Right ventricle myocardium superior (tissue), 1 donor: ENCODE measurements around the gene CBLC. TPM values are rescaled to one million over a fixed set of nuclear protein-coding genes. Genes with fewer than 3 reads are reported as not detected.

Experiments used
- ATAC-seq: fragments of 200-7000 bp; cut with Tn5 transposase; one replicate; pipeline ENCODE4 v1.9.1; 2020; ENCODE audit warnings: mild to moderate bottlenecking; ENCODE audit not compliant: poor library complexity
- DNase-seq: peaks from one replicate; pipeline ENCODE4 v3.0.0-alpha.2; 2020
- intact Hi-C: fragments of 100-400 bp; cut with DNase I; formaldehyde crosslinking; loops from one replicate; pipeline ENCODE4 v1.11.2; 2022
- long read RNA-seq: library from polyadenylated mRNA; unstranded; transcript quantifications from one replicate; pipeline ENCODE4 v2.0.0, GENCODE V29; 2021
- total RNA-seq: library from RNA; stranded (reverse); fragmentation: NEBNext Ultra II Directional; extraction: Animal tissue kit (Norgen Biotek cat#: 25700); gene quantifications from one replicate; pipeline ENCODE4 v1.2.1, GENCODE V29; 2021
- donor health status: DM: no; HTN: yes; CAD: no; lungs with severe emphysema.

CBLC gene, protein sequence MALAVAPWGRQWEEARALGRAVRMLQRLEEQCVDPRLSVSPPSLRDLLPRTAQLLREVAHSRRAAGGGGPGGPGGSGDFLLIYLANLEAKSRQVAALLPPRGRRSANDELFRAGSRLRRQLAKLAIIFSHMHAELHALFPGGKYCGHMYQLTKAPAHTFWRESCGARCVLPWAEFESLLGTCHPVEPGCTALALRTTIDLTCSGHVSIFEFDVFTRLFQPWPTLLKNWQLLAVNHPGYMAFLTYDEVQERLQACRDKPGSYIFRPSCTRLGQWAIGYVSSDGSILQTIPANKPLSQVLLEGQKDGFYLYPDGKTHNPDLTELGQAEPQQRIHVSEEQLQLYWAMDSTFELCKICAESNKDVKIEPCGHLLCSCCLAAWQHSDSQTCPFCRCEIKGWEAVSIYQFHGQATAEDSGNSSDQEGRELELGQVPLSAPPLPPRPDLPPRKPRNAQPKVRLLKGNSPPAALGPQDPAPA
- total RNA-seq = not detected
- long read RNA-seq = 0 reads

DNA sequence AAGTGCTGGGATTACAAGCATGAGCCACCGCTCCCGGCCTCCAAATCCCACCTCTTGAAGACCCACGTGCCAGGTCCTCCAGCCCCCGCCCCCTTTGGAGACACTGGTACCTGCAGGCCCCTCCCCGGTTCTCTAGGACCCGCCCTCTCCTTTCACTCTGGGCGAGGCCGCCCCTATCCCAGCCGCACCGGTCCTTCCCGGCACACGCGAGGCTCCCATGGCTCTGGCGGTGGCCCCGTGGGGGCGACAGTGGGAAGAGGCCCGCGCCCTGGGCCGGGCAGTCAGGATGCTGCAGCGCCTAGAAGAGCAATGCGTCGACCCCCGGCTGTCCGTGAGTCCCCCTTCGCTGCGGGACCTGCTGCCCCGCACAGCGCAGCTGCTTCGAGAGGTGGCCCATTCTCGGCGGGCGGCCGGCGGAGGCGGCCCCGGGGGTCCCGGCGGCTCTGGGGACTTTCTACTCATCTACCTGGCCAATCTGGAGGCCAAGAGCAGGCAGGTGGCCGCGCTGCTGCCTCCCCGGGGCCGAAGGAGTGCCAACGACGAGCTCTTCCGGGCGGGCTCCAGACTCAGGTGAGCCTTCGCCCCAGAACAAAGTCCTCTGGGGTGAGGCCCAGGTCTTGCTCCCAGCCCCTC lies at the start of gene CBLC:
Gene CBLC (plus strand): TSS at position 176 of the 633 bp plus-strand sequence. CDS start 42 bp downstream, at position 218.
- intact Hi-C loops = no loop called here
- peak; percentile 51 for ATAC-seq
- no peak for DNase-seq

DNA sequence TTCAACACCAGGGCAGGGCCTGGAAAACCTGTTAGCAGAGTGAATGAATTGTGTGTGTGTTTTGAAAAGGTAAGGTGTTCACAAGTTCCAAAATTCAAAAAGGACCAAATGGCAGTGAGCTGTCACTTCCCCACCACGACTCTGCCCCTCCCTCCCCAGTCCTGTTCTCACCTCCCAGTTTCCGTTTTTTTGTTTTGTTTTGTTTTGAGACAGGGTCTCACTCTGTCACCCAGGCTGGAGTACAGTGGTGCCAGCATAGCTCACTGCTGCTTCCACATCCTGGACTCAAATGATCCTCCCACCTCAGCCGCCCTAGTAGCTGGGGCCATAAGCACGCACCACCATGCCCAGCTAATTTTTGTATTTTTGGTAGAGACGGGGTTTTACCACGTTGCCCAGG lies 49.5 kb upstream of the CBLC start:
- no peak for DNase-seq
- no peak for ATAC-seq
- intact Hi-C loops = no loop called here

DNA sequence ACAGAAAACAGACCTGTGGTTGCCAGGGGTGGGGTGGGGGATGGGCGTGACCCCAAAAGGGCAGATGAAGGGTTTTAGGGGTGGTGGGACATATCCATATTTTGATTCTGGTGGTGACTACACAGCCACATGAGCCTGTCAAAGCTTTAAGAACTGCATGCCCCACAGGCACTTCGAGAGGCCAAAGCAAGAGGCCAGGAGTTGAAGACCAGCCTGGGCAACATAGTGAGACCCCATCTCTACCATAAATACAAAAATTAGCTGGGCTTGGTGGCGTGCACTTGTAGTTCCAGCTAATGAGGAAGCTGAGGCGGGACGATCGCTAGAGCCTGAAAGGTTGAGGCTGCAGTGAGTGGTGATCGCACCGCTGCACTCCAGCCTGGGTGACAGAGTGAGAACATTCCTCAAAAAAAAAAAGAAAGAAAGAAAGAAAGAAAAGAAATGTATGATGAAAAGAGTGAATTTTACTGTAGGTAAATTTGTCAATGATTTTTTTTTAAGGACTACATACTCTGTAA lies 48.1 kb upstream of the CBLC start:
- ATAC-seq = no peak
- intact Hi-C loops = no loop called here
- DNase-seq = no peak

DNA sequence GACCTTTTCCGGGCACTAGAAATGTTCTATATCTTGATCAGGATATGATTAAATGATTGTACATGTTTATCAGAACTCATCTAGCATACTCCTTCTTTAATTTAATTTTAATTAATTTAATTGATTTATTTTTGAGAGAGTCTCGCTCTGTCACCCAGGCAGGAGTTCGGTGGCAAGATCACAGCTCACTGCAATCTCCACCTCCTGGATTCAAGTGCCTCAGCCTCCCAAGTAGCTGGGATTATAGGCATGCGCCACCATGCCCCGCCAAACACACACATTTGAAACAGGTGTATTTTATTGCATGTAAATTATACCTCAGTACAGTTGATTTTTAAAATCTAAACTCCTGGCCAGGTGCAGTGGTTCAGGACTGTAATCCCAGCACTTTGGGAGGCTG lies 46.6 kb upstream of the CBLC start:
- no peak for ATAC-seq
- intact Hi-C loops = no loop called here
- DNase-seq = no peak

DNA sequence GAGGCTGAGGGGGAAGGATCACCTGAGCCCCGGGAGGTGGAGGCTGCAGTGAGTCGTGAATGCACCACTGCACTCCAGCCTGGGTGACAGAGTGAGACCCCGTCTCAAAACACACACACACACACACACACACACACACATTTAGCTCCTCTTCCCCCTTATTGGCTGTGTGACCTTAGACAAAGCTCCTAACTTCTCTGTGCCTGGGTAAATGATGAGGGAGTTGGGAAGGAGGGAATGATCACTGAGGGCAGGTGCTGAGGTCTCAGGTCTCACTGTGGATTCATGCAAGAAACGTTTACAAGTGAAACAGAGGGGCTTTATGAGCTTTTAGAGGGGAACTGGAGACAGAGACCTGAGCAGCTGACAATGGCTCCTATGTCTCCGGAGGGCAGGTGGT lies 46.1 kb upstream of the CBLC start:
- intact Hi-C loops = no loop called here
- no peak for ATAC-seq
- DNase-seq = no peak

DNA sequence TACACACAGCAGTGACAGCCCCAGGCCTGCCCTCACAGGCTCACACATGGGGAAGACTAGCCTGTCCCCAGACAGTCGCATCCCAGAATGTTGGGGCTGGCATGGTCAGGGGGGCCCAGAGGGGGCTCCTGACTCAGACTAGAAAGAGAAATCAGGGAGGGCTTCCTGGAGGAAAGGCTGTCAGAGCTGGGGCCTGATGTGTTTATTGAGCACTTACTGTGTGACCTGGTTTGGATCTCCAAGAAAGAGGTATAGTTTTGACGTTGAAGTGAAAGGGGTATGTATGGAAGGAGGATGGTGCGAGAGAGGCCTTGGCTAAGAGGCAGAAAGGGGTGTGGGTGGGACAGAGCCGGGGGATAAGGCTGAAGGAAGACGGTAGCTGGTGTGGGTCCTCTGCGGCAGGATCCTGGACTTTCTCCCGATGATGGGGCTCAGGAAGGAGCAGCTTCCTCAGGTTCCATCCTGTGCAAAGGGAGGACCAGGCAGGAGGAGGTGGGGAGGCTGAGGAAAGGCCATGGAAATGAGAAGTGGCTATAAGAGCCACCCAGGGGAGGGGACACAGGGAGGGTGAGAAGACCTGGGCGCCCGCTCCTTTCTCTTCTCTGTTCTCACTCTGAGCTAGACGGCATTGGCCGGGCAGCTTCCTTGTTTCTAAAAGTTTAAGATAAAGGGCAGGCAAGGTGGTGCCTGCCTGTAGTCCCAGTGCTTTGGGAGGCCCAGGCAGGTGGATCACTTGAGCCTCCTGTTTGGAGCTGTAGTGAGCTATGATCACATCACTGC lies 45.3 kb upstream of the CBLC start:
- no peak for DNase-seq
- intact Hi-C loops = no loop called here
- ATAC-seq = no peak

DNA sequence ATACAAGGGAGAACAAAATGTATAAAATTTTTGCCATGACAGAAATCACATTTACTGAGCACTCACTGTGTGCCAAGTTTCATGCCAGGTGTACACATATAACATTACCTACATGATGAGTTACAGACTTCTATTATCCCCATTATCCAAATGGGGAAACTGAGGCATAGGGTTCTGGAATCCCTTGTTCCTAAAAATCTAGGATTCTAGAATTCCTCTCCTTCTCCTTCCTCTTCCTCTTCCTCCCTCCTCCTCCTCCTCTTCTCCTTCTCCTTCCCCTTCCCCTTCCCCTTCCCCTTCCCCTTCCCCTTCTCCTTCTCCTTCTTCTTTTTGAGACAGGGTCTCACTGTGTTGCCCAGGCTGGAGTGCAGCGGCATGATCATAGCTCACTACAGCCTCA lies 43.3 kb upstream of the CBLC start:
- no peak for ATAC-seq
- DNase-seq = no peak
- intact Hi-C loops = no loop called here

DNA sequence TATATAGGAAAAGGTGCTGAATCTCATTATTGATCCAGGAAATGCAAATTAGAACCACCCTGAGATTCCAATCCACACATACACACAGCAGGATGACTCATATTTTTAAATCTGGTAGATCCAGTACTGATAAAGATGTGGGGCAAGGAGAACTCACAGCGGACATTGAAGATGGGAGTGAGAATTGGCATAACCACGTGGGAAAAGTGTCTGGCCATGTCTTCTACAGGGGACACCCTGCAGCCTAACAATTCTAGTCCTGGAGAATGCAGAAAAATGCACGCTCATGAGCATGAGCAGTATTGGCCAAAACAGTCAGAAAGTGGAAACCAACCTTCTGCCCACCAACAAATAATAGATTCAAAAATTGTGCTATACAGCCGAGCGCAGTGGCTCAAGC lies 42.7 kb upstream of the CBLC start:
- ATAC-seq (no peak), DNase-seq (no peak)
- intact Hi-C loops = no loop called here

DNA sequence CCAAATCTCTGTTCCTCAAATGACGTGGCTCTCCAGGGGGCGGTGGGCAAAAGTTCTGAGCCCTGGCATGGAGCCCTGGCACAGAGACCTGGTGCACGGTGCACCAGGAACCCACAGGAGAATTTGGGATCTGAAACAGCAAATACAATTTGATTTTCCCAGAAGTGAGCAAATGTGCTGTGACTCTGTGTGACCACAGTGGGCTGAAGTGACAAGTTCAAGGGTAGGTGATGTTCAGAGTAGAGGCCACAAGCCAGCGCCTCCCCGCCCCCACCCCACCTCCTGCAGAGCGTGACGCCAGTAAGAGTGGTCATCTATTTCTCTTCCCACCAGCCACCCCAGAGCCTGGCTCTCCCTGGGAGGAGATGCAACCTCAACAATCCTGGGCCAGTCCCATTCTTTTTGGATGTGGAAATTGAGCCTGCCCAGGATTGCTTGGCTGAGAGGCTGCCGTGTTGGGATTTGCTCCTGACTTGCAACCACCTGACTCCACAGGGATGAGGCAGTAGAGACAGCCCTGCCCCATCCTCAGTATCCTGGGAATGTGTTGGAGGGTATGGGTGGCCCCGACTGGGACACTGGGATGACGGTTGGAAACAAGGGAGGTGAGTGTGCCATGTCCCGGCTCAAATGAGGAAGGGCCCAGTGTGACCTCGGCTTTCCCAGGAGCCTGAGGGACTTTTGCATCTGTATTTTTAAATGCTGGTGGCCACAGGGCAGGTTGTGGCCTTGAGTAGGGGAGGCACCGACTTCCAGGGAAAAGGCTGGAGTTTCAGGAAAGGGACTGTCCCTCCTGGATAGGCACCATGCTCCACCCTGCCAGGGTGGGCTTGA lies 40.2 kb upstream of the CBLC start:
- DNase-seq (no peak), ATAC-seq (no peak)
- intact Hi-C loops = no loop called here

DNA sequence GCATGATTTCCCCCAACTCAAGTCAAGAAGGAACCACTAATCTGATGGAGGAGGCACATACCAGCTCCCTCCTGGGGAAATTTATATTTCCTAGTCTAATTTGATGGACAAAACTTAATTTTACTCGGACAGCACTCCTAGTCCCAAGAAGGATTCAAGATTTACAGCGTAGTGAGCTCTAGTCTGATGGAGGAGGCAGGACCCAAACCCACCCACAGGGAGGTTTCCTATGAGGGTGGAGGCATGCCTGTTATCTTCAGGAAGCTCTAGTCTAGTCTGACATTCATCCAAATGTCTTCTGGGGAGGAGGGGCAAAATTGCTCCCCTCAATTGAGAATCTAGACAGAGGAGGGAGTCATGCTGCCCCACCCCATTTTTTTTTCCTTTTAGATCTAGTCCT lies 39.6 kb upstream of the CBLC start:
- no peak for ATAC-seq
- intact Hi-C loops = no loop called here
- no peak for DNase-seq

DNA sequence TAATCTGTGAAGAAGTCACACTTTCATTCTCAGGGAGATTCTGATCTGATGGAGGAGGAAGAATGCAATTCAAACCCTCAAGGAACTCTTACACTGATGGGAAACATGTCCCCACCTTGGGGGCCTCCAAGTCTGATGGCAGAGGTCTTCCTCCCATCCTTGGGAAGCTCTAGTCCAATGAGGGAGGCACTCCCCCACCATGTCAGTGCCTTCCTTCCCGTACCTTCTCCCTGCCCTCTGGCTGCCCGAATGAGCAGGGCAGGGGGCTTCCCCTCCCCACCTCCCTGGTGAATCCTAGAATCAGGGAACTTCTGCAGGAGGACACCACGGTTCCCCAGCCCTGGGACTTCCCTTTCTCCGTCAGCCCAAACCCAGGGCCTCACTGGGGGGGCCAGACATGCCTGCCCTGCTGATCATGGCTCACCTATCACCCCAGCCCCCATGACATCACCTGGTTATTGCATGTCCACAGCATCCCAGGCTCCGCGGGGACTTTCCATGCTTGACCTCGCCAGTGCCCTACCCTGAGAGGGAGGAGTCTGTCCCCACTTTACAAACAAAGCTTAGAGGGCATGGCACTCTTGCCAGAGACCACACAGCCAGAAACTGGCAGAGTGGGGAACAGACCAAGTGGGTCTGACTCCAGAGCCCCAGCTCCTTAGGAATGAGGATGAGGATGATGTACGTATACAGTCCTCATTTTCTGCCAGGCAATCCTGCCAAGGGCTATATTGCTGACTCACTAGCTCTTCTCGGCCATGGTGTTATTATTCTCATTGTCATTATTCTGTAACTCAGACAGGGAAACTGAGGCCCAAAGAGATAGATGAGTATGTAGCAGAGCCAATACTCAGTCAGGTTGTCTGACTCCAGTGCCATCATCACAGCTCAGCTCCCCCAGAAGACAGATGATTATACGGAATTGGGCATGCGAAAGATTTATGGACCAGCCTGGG lies 38.8 kb upstream of the CBLC start:
- intact Hi-C loops = no loop called here
- DNase-seq = no peak
- ATAC-seq = no peak

DNA sequence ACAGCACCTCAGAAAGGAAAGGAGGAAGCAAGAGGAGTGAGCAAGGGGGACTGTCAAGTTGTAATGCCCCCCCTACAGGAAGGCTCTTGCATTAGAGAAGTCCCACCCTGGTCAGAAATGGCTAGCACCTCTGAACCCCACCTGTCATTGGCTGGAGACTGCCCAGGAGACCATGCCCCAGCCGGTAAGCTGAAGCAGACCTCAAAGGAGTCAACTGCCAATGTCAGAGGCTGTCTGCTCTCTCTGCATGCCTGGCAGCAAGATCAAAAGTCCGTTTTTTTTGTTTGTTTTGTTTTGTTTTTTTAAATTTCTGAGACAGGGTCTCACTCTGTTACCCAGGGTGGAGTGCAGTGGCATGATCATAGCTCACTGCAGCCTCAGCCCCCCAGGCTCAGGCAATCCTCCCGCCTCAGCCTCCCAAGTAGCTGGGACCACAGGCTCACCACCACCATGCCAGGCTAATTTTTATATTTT lies 37.3 kb upstream of the CBLC start:
- DNase-seq (no peak), ATAC-seq (no peak)
- intact Hi-C loops = no loop called here

DNA sequence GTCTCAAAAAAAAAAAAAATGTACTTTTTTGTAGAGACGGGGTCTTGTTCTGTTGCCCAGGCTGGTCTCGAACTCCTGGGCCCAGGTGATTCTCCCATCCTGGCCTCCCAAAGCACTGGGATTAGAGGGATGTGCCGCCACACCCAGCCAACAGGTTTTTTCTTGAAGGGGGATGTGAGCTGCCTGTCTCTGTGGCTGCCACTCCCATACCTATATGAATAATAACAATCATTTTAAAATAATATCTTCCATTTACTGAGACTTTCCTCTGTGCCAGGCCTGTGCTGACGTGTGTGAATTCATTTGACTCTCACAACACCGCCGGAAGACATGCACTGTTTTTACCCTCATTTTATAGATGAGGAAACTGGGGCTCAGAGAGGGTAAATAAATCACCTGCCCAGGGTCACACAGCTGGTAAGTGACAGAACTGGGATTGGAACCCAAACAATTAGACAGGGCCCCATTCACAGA lies 36.4 kb upstream of the CBLC start:
- no peak for ATAC-seq
- DNase-seq = no peak
- intact Hi-C loops = no loop called here

DNA sequence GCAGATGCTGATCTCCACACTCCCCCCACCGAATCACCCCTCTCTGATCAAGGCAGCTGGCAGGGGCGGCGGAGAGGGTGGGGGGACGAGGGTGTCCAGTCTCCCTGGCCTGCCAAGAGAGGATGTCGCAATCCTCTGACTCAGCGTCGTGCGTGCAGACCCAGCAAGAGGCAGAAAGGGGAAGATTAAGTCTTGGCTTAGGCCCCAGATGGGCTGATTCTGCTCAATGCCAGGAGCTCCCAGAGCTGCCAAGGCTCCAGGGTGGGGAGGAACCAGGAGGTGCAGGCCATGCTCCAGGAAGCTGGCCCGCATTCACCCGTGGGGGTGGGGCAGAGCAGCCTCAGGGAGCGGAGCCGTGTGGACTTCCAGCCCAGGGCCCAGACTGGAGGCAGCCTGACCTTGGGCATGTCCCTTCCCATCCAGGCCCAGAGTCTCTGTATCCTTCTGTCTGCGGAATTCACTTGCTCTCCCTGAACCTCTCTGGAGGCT lies 35.8 kb upstream of the CBLC start:
- ATAC-seq (peak; percentile 93), DNase-seq (peak; percentile 98)
- intact Hi-C loops = no loop called here

DNA sequence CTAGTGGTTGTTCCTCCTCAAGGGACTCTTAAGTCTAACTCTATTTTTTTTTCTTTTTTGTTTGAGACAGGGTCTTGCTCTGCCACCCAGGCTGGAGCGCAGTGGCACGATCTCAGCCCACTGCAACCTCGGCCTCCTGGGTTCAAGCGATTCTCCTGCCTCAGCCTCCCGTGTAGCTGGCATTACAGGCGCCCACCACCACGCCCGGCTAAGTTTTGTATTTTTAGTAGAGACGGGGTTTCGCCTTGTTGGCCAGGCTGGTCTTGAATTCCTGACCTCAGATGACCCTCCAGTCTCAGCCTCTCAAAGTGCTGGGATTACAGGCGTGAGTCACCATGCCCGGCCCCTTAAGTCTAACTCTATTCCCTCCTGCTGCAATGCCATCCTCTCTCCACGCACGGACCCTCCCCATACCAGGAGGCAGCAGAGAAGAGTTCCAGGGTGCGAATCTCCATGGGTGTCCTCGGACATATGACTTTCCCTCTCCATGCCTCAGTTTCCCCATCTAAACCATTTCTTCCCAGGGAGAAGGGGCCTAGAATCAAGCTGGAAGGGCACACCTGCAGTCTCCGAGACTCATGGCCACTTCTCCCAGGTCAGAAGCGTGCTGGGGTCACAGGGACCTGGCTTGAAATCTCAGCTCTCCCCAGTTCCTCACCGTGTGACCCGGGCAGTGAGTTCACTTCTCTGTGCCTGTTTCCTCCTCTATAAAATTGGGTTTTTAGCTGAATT lies 35.2 kb upstream of the CBLC start:
- no peak for ATAC-seq
- no peak for DNase-seq
- intact Hi-C loops = no loop called here

DNA sequence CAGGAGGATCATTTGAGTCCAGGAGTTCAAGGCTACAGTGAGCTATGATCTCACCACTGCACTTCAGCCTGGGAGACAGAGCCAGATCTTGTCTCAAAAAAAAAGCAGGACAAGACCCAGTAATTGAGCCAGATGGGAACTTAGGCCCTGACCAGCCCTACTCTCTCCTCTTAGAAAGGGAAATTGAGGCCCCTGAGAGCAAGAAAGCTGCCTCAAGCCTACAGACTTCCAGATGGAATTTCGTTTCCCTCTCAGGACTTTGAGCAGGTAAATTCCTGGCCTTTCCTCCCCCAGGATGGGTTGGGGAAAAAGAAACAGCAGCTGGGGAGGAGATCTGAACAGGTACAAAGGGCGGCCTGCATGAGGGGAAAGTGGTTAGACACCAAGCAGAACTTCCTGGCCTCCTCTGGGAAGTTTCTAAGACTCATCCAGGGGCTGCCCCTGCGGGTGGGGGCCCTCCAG lies 32.8 kb upstream of the CBLC start:
- ATAC-seq (no peak), DNase-seq (no peak)
- intact Hi-C loops = no loop called here
